ENCODE results near the gene SELENON. TPM values are rescaled to one million over a fixed set of nuclear protein-coding genes. Genes with fewer than 3 reads are reported as not detected.

Gene SELENON
- total RNA-seq, 1 experiment from 2014 or later = 57.2 TPM

DNA sequence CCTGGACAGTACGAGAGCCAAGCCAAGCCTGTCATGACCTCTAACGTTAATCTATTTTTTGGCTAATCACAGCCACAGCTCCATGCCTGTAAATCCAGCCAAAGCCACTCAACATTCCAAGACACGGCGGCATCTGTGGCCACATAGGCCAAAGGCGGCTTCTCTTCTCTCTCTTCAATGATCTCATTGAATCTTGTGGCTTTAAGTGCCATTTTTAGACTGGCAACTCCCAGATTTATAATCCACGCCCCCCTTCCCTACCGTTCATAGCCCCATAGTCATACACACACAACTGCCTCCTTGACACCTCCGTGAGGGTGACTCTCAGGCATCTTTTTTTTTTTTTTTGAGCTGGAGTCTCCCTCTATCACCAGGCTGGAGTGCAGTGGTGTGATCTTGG, 5.7 kb upstream of the SELENON start:
- H3K27ac ChIP-seq (ENCODE audit: low read length) = no peak overlapping the region
- H3K27me3 ChIP-seq (ENCODE audit: control insufficient read depth, insufficient read depth, low read length) = no peaks in the 10 kb centered on the region
- in situ Hi-C loops (cut with HindIII; ENCODE audit: low pct_unique_long_range_greater_than_20kb, low sequenced_read_pairs) = no loop called here
- no TSS peak for BruUV-seq (replicated peaks)
- H3K4me1 ChIP-seq (ENCODE audit: control insufficient read depth, insufficient read depth, low read length) = no peaks in the 10 kb centered on the region
- POLR2A ChIA-PET = no interaction called here
- intact Hi-C loops (cut with micrococcal nuclease; ENCODE audit: unreplicated experiment) = no loop called here
- no peak overlapping the region for H3K4me3 ChIP-seq (ENCODE audit: low read depth in 2 of 2, low read length in 2 of 2)
- no peak for ATAC-seq
- H3K36me3 ChIP-seq (ENCODE audit: control insufficient read depth, insufficient read depth, low read length) = no peaks in the 10 kb centered on the region
- CTCF ChIA-PET = interaction anchor here (0.6 kb wide), 1 partner anchor 222 kb away, joined by 3 read pairs; no protein-coding TSS in a partner anchor
- no peak for TF ChIP-seq TCF7L2 (IDR thresholded peaks at IDR 0.05; ENCODE audit: low read depth, low read length)
- H3K9me3 ChIP-seq (ENCODE audit: control insufficient read depth, insufficient read depth, low read depth, low read length) = no peaks in the 10 kb centered on the region
- no peak for DNase-seq (ENCODE audit: low read depth, low spot score)

DNA sequence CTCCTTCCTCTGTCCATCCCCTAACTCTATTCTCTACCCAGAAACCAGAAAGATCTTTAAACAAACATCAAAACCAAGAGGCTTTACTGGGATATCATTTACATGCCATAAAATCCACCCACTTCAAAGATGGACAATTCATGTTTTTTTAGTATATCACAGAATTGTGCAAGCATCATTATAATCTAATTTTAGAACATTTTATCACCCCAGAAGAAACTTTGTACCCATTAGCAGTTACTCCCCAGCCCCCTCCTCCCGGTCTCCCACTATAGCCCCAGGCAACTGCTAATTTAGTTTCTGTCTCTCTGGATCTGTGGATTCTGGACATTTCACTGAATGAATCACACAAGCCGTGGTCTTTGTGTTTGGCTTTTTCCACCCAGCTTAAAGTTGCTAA, 4.8 kb upstream of the SELENON start:
- Histone ChIP-seq H3K27me3 (ENCODE audit: control insufficient read depth, insufficient read depth, low read length) (no peaks in the 10 kb centered on the region), H3K4me1 (ENCODE audit: control insufficient read depth, insufficient read depth, low read length) (no peaks in the 10 kb centered on the region), H3K36me3 (ENCODE audit: control insufficient read depth, insufficient read depth, low read length) (no peaks in the 10 kb centered on the region), H3K9me3 (ENCODE audit: control insufficient read depth, insufficient read depth, low read depth, low read length) (no peaks in the 10 kb centered on the region), H3K4me3 (ENCODE audit: low read depth in 2 of 2, low read length in 2 of 2) (no peak overlapping the region), H3K27ac (ENCODE audit: low read length) (no peak overlapping the region)
- DNase-seq (ENCODE audit: low read depth, low spot score) (no peak), ATAC-seq (no peak)
- ChIA-PET POLR2A (no interaction called here), CTCF (no interaction called here)
- in situ Hi-C loops (cut with HindIII; ENCODE audit: low pct_unique_long_range_greater_than_20kb, low sequenced_read_pairs) = no loop called here
- intact Hi-C loops (cut with micrococcal nuclease; ENCODE audit: unreplicated experiment) = loop anchor here (5.0 kb wide), 1 partner anchor 173 kb away; no protein-coding TSS in a partner anchor
- no TSS peak for BruUV-seq (replicated peaks)
- TF ChIP-seq TCF7L2 (IDR thresholded peaks at IDR 0.05; ENCODE audit: low read depth, low read length) (no peak), POLR2AphosphoS5 (IDR thresholded peaks at IDR 0.05; ENCODE audit: low read depth, low read length) (no peak), SIN3A (IDR thresholded peaks at IDR 0.05; ENCODE audit: borderline replicate concordance, insufficient read depth, low read depth, low read length) (no peak), CTCF (IDR thresholded peaks at IDR 0.05) (no peak), REST (IDR thresholded peaks at IDR 0.05; ENCODE audit: insufficient read depth in 1 of 2, low read depth in 2 of 2, low read length in 1 of 2) (no peak)

- Histone ChIP-seq H3K27ac (ENCODE audit: low read length) (no peak overlapping the region), H3K36me3 (ENCODE audit: control insufficient read depth, insufficient read depth, low read length) (no peaks in the 10 kb centered on the region), H3K4me1 (ENCODE audit: control insufficient read depth, insufficient read depth, low read length) (0 out of 2 replicates have a peak, but pooled peaks cover 5% of the 10 kb centered on the region), H3K4me3 (ENCODE audit: low read depth in 2 of 2, low read length in 2 of 2) (no peak overlapping the region), H3K27me3 (ENCODE audit: control insufficient read depth, insufficient read depth, low read length) (no peaks in the 10 kb centered on the region), H3K9me3 (ENCODE audit: control insufficient read depth, insufficient read depth, low read depth, low read length) (no peaks in the 10 kb centered on the region)
- DNase-seq (ENCODE audit: low read depth, low spot score) (no peak), ATAC-seq (no peak)
- ChIA-PET CTCF (interaction anchor here (0.9 kb wide), 1 partner anchor 188 kb away, joined by 5 read pairs; no protein-coding TSS in a partner anchor), POLR2A (no interaction called here)
- BruUV-seq (replicated peaks) = no TSS peak
- intact Hi-C loops (cut with micrococcal nuclease; ENCODE audit: unreplicated experiment) (loop anchor here (5.0 kb wide), 1 partner anchor 174 kb away; no protein-coding TSS in a partner anchor), in situ Hi-C loops (cut with HindIII; ENCODE audit: low pct_unique_long_range_greater_than_20kb, low sequenced_read_pairs) (no loop called here)
- TF ChIP-seq SIN3A (IDR thresholded peaks at IDR 0.05; ENCODE audit: borderline replicate concordance, insufficient read depth, low read depth, low read length) (no peak), REST (IDR thresholded peaks at IDR 0.05; ENCODE audit: insufficient read depth in 1 of 2, low read depth in 2 of 2, low read length in 1 of 2) (no peak), TCF7L2 (IDR thresholded peaks at IDR 0.05; ENCODE audit: low read depth, low read length) (no peak), CTCF (IDR thresholded peaks at IDR 0.05) (no peak), POLR2AphosphoS5 (IDR thresholded peaks at IDR 0.05; ENCODE audit: low read depth, low read length) (no peak)
Observed at GRCh38 chr1:25795946-25796810, 3.8 kb upstream of the SELENON start.
